Right lobe of liver (tissue), 4 donors: ENCODE measurements around the gene TAF4B.

Experiments
- CTCF ChIP-seq, 4 donors: fragments of 200-600 bp in 3 of 4; fragments of 450-650 bp in 1 of 4; IDR thresholded peaks; one replicate each; pipeline versions ENCODE4 v1.5.1 to v1.8.0; 2016 to 2022; ENCODE audit warnings: antibody characterized with exemption in 4 of 4, mild to moderate bottlenecking in 2 of 4
- POLR2A ChIP-seq: fragments of 450-650 bp; IDR thresholded peaks from one replicate; pipeline ENCODE4 v1.6.1; 2017; ENCODE audit warnings: antibody characterized with exemption, mild to moderate bottlenecking
- donor health status: DM: no; HTN: no; CAD: no.
- donor health status: DM: no; HTN: no; CAD: no.
- donor health status: DM: no; HTN: yes; CAD: no.

- TF ChIP-seq POLR2A (no peak), CTCF (IDR thresholded peaks at IDR 0.05) (no peak)
Observed at GRCh38 chr18:26267357-26267930, 41.2 kb downstream of the TAF4B start.
